Stimulated activated effector memory CD8-positive, alpha-beta T cell treated with anti-CD3 and anti-CD28 coated beads, Interleukin-12 subunit alpha, Interleukin-12 subunit beta, amount 100 ng/mL, for 72 hours (primary cell): ENCODE results near the gene DPPA3.
"Not testable (repeated sequence)": the region's sequence is repeated elsewhere in the genome, so short reads cannot be mapped to it uniquely, and the experiment has no call there.

Experiments
- ATAC-seq: fragments of 150-1000 bp; cut with Tn5 transposase; 2 replicates; pipeline ENCODE4 v1.10.0; 2021
- DNase-seq, 2 donors: peaks; one replicate each; pipeline ENCODE4 v3.0.0; 2021 to 2022; ENCODE audit warnings: low spot score in 2 of 2
- H3K27ac Mint-ChIP-seq: one replicate; pipeline ENCODE4 v1.8.0; 2022; ENCODE audit warnings: mild to moderate bottlenecking, mixed read lengths
- H3K36me3 Mint-ChIP-seq: one replicate; pipeline ENCODE4 v1.8.0; 2022; ENCODE audit warnings: mild to moderate bottlenecking, mixed read lengths
- H3K4me1 Mint-ChIP-seq: one replicate; pipeline ENCODE4 v1.8.0; 2022; ENCODE audit warnings: mixed read lengths
- H3K4me3 Mint-ChIP-seq: one replicate; pipeline ENCODE4 v1.8.0; 2022; ENCODE audit warnings: mild to moderate bottlenecking, mixed read lengths
- H3K9me3 Mint-ChIP-seq: one replicate; pipeline ENCODE4 v1.8.0; 2022; ENCODE audit warnings: mixed read lengths

The DPPA3 gene

DNA sequence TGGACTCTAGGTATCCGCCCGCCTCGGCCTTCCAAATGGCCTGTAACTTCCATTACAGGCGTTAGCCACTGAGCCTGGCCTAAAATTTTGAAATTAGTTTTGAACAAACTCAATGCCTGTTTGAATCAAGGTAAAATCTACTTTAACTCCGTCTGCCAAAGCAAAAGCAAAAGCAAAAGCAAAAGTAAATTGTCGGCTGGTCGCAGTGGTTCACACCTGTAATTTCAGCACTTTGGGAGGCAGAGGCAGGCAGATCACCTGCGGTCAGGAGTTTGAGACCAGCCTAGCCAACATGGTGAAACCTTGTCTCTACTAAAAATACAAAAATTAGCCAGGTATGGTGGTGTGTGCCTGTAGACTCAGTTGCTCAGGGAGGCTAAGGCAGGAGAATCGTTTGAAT, 44.4 kb downstream of the DPPA3 start:
- DNase-seq (peak in 1 of 2 donors; percentile 54), ATAC-seq (peak; percentile 36)
- H3K4me3 Mint-ChIP-seq: peak overlapping the region; percentile 47
- not testable (repeated sequence) for H3K9me3 Mint-ChIP-seq, H3K36me3 Mint-ChIP-seq, H3K4me1 Mint-ChIP-seq
- H3K27ac Mint-ChIP-seq: peak overlapping the region; percentile 63

DNA sequence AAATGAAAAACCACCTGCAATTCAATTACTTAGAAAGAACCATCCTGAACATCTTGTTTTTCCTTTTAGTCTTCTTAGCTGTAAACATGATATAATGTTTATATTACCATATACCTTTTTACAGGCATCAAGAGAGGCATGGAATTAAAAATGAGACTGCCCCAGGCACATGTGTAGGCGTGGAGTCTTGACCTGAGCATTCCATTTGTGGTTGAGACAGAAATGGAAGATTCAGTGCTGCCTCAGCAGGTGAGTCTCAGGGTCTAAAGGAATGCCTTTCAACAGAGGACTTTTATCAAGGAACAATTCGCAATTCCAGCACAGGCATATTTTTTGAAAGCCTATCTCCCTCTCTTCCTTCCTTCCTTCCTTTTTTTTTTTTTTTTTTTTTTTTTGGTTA, 45.8 kb downstream of the DPPA3 start:
- no peak overlapping the region for H3K27ac Mint-ChIP-seq
- H3K9me3 Mint-ChIP-seq: no peaks in the 10 kb centered on the region
- ATAC-seq (no peak), DNase-seq (no peak)
- no peaks in the 10 kb centered on the region for H3K36me3 Mint-ChIP-seq
- H3K4me3 Mint-ChIP-seq: no peak overlapping the region
- peaks cover 5% of the 10 kb centered on the region for H3K4me1 Mint-ChIP-seq

DNA sequence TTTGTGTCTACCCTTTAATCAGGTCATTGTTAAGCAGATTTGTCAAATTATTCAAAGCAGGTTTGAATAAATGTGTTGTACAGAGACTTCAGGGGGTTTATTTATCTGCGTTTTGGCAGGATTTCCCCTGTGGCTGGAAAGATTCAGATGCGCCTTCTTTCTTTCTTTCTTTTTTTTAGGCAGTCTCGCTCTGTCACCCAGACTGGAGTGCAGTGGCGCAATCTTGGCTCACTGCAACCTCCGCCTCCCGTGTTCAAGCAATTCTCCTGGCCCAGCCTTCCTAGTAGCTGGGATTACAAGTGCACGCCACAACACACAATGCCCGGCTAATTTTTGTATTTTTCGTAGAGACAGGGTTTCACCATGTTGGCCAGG, 47.5 kb downstream of the DPPA3 start:
- Mint-ChIP-seq H3K4me1 (no peaks in the 10 kb centered on the region), H3K27ac (no peak overlapping the region), H3K9me3 (no peaks in the 10 kb centered on the region), H3K4me3 (no peak overlapping the region), H3K36me3 (no peaks in the 10 kb centered on the region)
- ATAC-seq (no peak), DNase-seq (no peak)
